Measurements from ENCODE around the gene PCSK5. TPM values are rescaled to one million over a fixed set of nuclear protein-coding genes. Genes with fewer than 3 reads are reported as not detected.

PCSK5 gene
- total and polyA plus RNA-seq, 2 of the 8 experiments (the other 6 are each of a cell fraction or from before 2014, with no cell fraction given) = 5.5 to 10.7 TPM

- Histone ChIP-seq H3K9ac (replicated peaks in 1 of 4; ENCODE audit: extremely low read depth in 1 of 4, low read depth in 3 of 4, low read length in 3 of 4) (no peak overlapping the region), H3K9me3 (ENCODE audit: insufficient read depth in 2 of 2, low read depth in 1 of 2, low read length in 1 of 2) (no peaks in the 10 kb centered on the region), H3K27ac (ENCODE audit: low read depth, low read length) (no peak overlapping the region), H2BK12ac (ENCODE audit: low read depth, low read length) (no peak overlapping the region), H3K14ac (ENCODE audit: insufficient read length) (no peak overlapping the region), H2BK5ac (ENCODE audit: low read depth, low read length) (no peak overlapping the region), H3K23ac (ENCODE audit: insufficient read length) (no peak overlapping the region), H4K20me1 (replicated peaks in 1 of 2; ENCODE audit: control insufficient read depth in 1 of 2, insufficient read depth in 2 of 2, low read length in 2 of 2) (no peaks in the 10 kb centered on the region), H3K79me1 (ENCODE audit: low read depth, low read length) (no peaks in the 10 kb centered on the region), H2AFZ (ENCODE audit: low read length) (no peak overlapping the region), H3K23me2 (ENCODE audit: low read depth, low read length) (no peaks in the 10 kb centered on the region), H2BK20ac (ENCODE audit: low read length) (no peak overlapping the region), H3K79me2 (ENCODE audit: control insufficient read depth in 1 of 2, insufficient read depth in 2 of 2, low read length in 2 of 2) (no peaks in the 10 kb centered on the region), H3K36me3 (ENCODE audit: control insufficient read depth in 2 of 4, insufficient read depth in 4 of 4, low read length in 3 of 4) (no peaks in the 10 kb centered on the region), H3K4me3 (ENCODE audit: extremely low read depth in 1 of 4, insufficient read depth in 2 of 4, low read depth in 3 of 4, low read length in 4 of 4) (no peak overlapping the region), H4K8ac (ENCODE audit: extremely low read depth, insufficient read depth, low read length) (no peak overlapping the region), H2AK5ac (ENCODE audit: low read depth, low read length) (no peak overlapping the region), H3K27me3 (replicated peaks in 1 of 4; ENCODE audit: control insufficient read depth in 3 of 4, extremely low read depth in 1 of 4, insufficient read depth in 3 of 4, low read length in 3 of 4) (no peaks in the 10 kb centered on the region), H3K56ac (replicated peaks; ENCODE audit: insufficient read length, low read depth, low read length) (no peak overlapping the region), H3K18ac (ENCODE audit: extremely low read depth, low read length) (no peak overlapping the region), H2BK15ac (ENCODE audit: low read length) (no peak overlapping the region), H3K4me1 (replicated peaks in 1 of 4; ENCODE audit: control insufficient read depth in 3 of 4, insufficient read depth in 4 of 4, low read length in 3 of 4) (0 out of 7 replicates have a peak, but pooled peaks cover 0 to 2% (median 0%) of the 10 kb centered on the region in 4 experiments), H3K4ac (replicated peaks; ENCODE audit: insufficient read length, low read depth, low read length) (no peak overlapping the region), H3K4me2 (ENCODE audit: insufficient read depth in 1 of 2, low read depth in 2 of 2, low read length in 2 of 2) (no peak overlapping the region), H4K91ac (replicated peaks; ENCODE audit: insufficient read length, low read length) (no peak overlapping the region), H2BK120ac (replicated peaks; ENCODE audit: low read depth, low read length) (no peak overlapping the region), H4K5ac (ENCODE audit: insufficient read length, low read depth, low read length) (no peak overlapping the region)
- ChIA-PET CTCF (ENCODE audit: partially characterized antibody) (interaction anchor here (0.8 kb wide), 1 partner anchor 21 kb away, joined by 3 read pairs; no protein-coding TSS in a partner anchor), POLR2A (ENCODE audit: partially characterized antibody) (no interaction called here)
- WGBS, 2 experiments (ENCODE audit: extremely low coverage in 1 of 2, insufficient coverage in 1 of 2, insufficient read length in 1 of 2, insufficient replicate concordance in 2 of 2, low coverage in 1 of 2, low lambda C conversion rate in 2 of 2, missing lambda C conversion rate in 1 of 2) = 93% methylated on average over 2 of the region's 2 CpGs; no CpG with 5 or more reads in 1 of the 2 experiments
- FAIRE-seq (no peak), DNase-seq (ENCODE audit: low read depth in 1 of 2, low spot score in 2 of 2) (no peak)
- TF ChIP-seq CTBP2 (IDR thresholded peaks at IDR 0.05; ENCODE audit: borderline replicate concordance, insufficient read depth, insufficient read length, low read length) (no peak), JUND (IDR thresholded peaks at IDR 0.05; ENCODE audit: low read length) (no peak), YY1 (IDR thresholded peaks at IDR 0.05; ENCODE audit: low read depth, low read length) (no peak), TEAD4 (IDR thresholded peaks at IDR 0.05; ENCODE audit: low read depth, low read length) (no peak), TCF12 (IDR thresholded peaks at IDR 0.05; ENCODE audit: low read depth, low read length) (no peak), TAF7 (optimal IDR thresholded peaks at IDR 0.05; ENCODE audit: borderline replicate concordance, low read depth, low read length) (no peak), SRF (IDR thresholded peaks at IDR 0.05; ENCODE audit: low read depth, low read length) (no peak), FOSL1 (IDR thresholded peaks at IDR 0.05; ENCODE audit: insufficient read depth, low read depth, low read length) (no peak), BRCA1 (IDR thresholded peaks at IDR 0.05; ENCODE audit: low read depth, low read length) (no peak), SP1 (IDR thresholded peaks at IDR 0.05; ENCODE audit: low read depth, low read length) (no peak), KDM5A (IDR thresholded peaks at IDR 0.05; ENCODE audit: low read length) (no peak), TBP (IDR thresholded peaks at IDR 0.05; ENCODE audit: low read depth, low read length) (no peak), POLR2AphosphoS5 (IDR thresholded peaks at IDR 0.05; ENCODE audit: low read depth, low read length) (no peak), SUZ12 (IDR thresholded peaks at IDR 0.05; ENCODE audit: low read length) (no peak)
- TF ChIP-seq, protein P1, sequence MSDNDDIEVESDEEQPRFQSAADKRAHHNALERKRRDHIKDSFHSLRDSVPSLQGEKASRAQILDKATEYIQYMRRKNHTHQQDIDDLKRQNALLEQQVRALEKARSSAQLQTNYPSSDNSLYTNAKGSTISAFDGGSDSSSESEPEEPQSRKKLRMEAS (IDR thresholded peaks at IDR 0.05) = no peak
These were observed 433.0 kb downstream of the PCSK5 start for GRCh38 chr9:76323490-76323889.
